ENCODE measurements around the gene DNAH14. TPM values are rescaled to one million over a fixed set of nuclear protein-coding genes. Genes with fewer than 3 reads are reported as not detected.

The DNAH14 gene
- total RNA-seq, 1 experiment from 2014 or later = 33.2 TPM

- no peak overlapping the region for H3K9ac ChIP-seq (ENCODE audit: low read length)
- no peaks in the 10 kb centered on the region for H4K20me1 ChIP-seq (ENCODE audit: insufficient read depth)
- DNase-seq (ENCODE audit: low read depth, low spot score) = no peak
- POLR2A ChIA-PET = no interaction called here
- no peaks in the 10 kb centered on the region for H3K27me3 ChIP-seq (ENCODE audit: insufficient read depth, low read length)
- H3K9me3 ChIP-seq (ENCODE audit: control insufficient read depth in 1 of 2, insufficient read depth in 1 of 2, low read depth in 1 of 2, low read length in 2 of 2) = peaks cover 5% of the 10 kb centered on the region in 2 experiments; a peak in 2 of 4 replicates
- intact Hi-C loops (cut with micrococcal nuclease) = no loop called here
- RAD21 ChIA-PET (ENCODE audit: low non-redundant PET in 1 of 2, low total read pairs in 2 of 2, uncharacterized antibody in 2 of 2, unreplicated experiment in 2 of 2) = no interaction called here
- no peak overlapping the region for H3K27ac ChIP-seq (ENCODE audit: low read depth, low read length)
- TF ChIP-seq CEBPB (IDR thresholded peaks at IDR 0.05; ENCODE audit: low read depth) = no peak
- TF ChIP-seq CBX3 (IDR thresholded peaks at IDR 0.05; ENCODE audit: low read depth) = peak; percentile 54; the same call in 1 of the 2 replicates
- no peaks in the 10 kb centered on the region for H3K36me3 ChIP-seq (ENCODE audit: control insufficient read depth in 1 of 2, insufficient read depth in 2 of 2, low read length in 2 of 2)
- BruUV-seq (replicated peaks) = no TSS peak
- H3K4me2 ChIP-seq (ENCODE audit: low read length) = no peak overlapping the region
- no peaks in the 10 kb centered on the region for H3K79me2 ChIP-seq (ENCODE audit: insufficient read depth, low read length)
- H3K9me2 ChIP-seq (ENCODE audit: insufficient read depth) = no peaks in the 10 kb centered on the region
- no peaks in the 10 kb centered on the region for H3K4me1 ChIP-seq (ENCODE audit: control insufficient read depth in 1 of 2, insufficient read depth in 2 of 2, low read length in 2 of 2)
- H2AFZ ChIP-seq (ENCODE audit: low read depth, low read length, poor library complexity, severe bottlenecking) = no peak overlapping the region
- H3K4me3 ChIP-seq (replicated peaks in 1 of 2; ENCODE audit: low read depth in 1 of 2, low read length in 2 of 2) = no peak overlapping the region
- no peak for ATAC-seq
- CTCF ChIA-PET = no interaction called here
Observed at GRCh38 chr1:225280563-225280962, 351.1 kb downstream of the DNAH14 start.

- H3K4me1 ChIP-seq (ENCODE audit: control insufficient read depth in 1 of 2, insufficient read depth in 2 of 2, low read length in 2 of 2) = no peaks in the 10 kb centered on the region
- no peaks in the 10 kb centered on the region for H4K20me1 ChIP-seq (ENCODE audit: insufficient read depth)
- H2AFZ ChIP-seq (ENCODE audit: low read depth, low read length, poor library complexity, severe bottlenecking) = no peak overlapping the region
- H3K36me3 ChIP-seq (ENCODE audit: control insufficient read depth in 1 of 2, insufficient read depth in 2 of 2, low read length in 2 of 2) = no peaks in the 10 kb centered on the region
- intact Hi-C loops (cut with micrococcal nuclease) = no loop called here
- ChIA-PET POLR2A (no interaction called here), RAD21 (ENCODE audit: low non-redundant PET in 1 of 2, low total read pairs in 2 of 2, uncharacterized antibody in 2 of 2, unreplicated experiment in 2 of 2) (no interaction called here), CTCF (no interaction called here)
- H3K9ac ChIP-seq (ENCODE audit: low read length) = no peak overlapping the region
- BruUV-seq (replicated peaks) = no TSS peak
- no peaks in the 10 kb centered on the region for H3K9me2 ChIP-seq (ENCODE audit: insufficient read depth)
- H3K4me3 ChIP-seq (replicated peaks in 1 of 2; ENCODE audit: low read depth in 1 of 2, low read length in 2 of 2) = no peak overlapping the region
- ATAC-seq = no peak
- H3K79me2 ChIP-seq (ENCODE audit: insufficient read depth, low read length) = no peaks in the 10 kb centered on the region
- H3K27me3 ChIP-seq (ENCODE audit: insufficient read depth, low read length) = no peaks in the 10 kb centered on the region
- no peak for DNase-seq (ENCODE audit: low read depth, low spot score)
- 0 out of 4 replicates have a peak, but pooled peaks cover 0 to 3% of the 10 kb centered on the region in 2 experiments for H3K9me3 ChIP-seq (ENCODE audit: control insufficient read depth in 1 of 2, insufficient read depth in 1 of 2, low read depth in 1 of 2, low read length in 2 of 2)
- TF ChIP-seq MAX (IDR thresholded peaks at IDR 0.05) (no peak), ATF3 (IDR thresholded peaks at IDR 0.05) (no peak), ZBTB33 (IDR thresholded peaks at IDR 0.05; ENCODE audit: extremely low read depth, insufficient replicate concordance, low read length) (no peak)
- no peak overlapping the region for H3K4me2 ChIP-seq (ENCODE audit: low read length)
- H3K27ac ChIP-seq (ENCODE audit: low read depth, low read length) = no peak overlapping the region
Observed at GRCh38 chr1:225290244-225290643, 360.8 kb downstream of the DNAH14 start.
